Lower lobe of right lung (tissue), 2 donors: ENCODE measurements around the gene GAGE13. TPM values are rescaled to one million over a fixed set of nuclear protein-coding genes. Genes with fewer than 3 reads are reported as not detected.
A peak's percentile ranks its signal among the peaks of the same experiment; 100 is the strongest.
"Not testable (repeated sequence)": the region's sequence is repeated elsewhere in the genome, so short reads cannot be mapped to it uniquely, and the experiment has no call there.

Experiments
- ATAC-seq, 2 donors: fragments of 200-7000 bp; cut with Tn5 transposase; one replicate each; pipeline ENCODE4 v1.9.1; 2020 to 2022; ENCODE audit warnings: mild to moderate bottlenecking in 2 of 2, moderate library complexity in 2 of 2
- DNase-seq: peaks from one replicate; pipeline ENCODE4 v3.0.0-alpha.2; 2020
- H3K27ac ChIP-seq: fragments of 200-600 bp; one replicate; pipeline ENCODE4 v1.8.0; 2022
- H3K27me3 ChIP-seq: fragments of 200-600 bp; one replicate; pipeline ENCODE4 v1.8.0; 2022; ENCODE audit warnings: low read depth
- H3K36me3 ChIP-seq: fragments of 200-600 bp; one replicate; pipeline ENCODE4 v1.8.0; 2022; ENCODE audit warnings: mild to moderate bottlenecking
- H3K4me1 ChIP-seq: fragments of 200-600 bp; one replicate; pipeline ENCODE4 v1.8.0; 2022
- H3K4me3 ChIP-seq: fragments of 200-600 bp; one replicate; pipeline ENCODE4 v1.8.0; 2022; ENCODE audit warnings: mild to moderate bottlenecking
- H3K9me3 ChIP-seq: fragments of 200-600 bp; one replicate; pipeline ENCODE4 v1.8.0; 2022
- intact Hi-C: fragments of 100-400 bp; cut with DNase I; formaldehyde crosslinking; loops from one replicate; pipeline ENCODE4 v1.11.0; 2022
- total RNA-seq: library from RNA; stranded (reverse); fragmentation: NEBNext Ultra II Directional; extraction: Animal tissue kit (Norgen Biotek cat#: 25700); gene quantifications from one replicate; pipeline ENCODE4 v1.2.1, GENCODE V29; 2021
- TF ChIP-seq, protein P1 (sequence below): fragments of 200-600 bp; IDR thresholded peaks from one replicate; pipeline ENCODE4 v1.8.0; 2022; ENCODE audit warnings: antibody characterized with exemption, mild to moderate bottlenecking
- donor health status: DM: no; HTN: yes; CAD: no; lungs with severe emphysema.

GAGE13 gene
- total RNA-seq, 1 donor from 2014 or later = not detected

DNA sequence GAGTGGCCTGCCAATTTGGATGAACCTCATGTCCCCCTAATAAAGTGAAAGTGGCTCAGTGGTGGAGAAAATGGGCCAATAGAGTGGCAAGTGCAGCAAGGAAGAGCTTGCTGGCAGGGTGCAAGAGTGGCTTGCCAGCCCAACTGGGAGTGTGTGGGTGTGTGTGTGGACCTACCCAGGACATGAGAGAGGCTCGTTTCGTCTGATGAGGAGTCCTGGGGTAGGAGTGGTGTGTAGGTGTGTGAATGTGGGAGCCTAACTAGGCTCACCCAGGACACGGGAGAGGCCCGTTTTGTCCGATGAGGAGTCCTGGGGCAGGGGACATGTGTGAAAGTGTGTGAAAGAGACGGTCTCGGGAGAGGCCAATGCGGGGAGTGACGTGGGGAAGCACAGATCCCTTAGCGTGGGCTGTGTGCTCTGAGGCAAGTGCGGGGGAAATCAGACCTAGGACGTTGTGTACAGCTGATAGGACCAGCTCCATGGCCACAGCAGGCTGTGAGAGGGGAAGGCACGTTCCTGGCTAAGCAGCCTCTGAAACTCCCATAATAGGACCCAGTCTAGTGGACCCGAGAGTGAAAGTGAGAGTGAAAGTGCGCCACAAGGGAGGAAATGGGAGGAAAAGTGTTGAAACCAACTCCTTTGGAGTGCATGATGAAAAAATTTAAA lies 22.6 kb upstream of the GAGE13 start:
- ATAC-seq (peak; percentile 83 to 86), DNase-seq (peak; percentile 57)
- intact Hi-C loops = no loop called here
- TF ChIP-seq, protein P1, sequence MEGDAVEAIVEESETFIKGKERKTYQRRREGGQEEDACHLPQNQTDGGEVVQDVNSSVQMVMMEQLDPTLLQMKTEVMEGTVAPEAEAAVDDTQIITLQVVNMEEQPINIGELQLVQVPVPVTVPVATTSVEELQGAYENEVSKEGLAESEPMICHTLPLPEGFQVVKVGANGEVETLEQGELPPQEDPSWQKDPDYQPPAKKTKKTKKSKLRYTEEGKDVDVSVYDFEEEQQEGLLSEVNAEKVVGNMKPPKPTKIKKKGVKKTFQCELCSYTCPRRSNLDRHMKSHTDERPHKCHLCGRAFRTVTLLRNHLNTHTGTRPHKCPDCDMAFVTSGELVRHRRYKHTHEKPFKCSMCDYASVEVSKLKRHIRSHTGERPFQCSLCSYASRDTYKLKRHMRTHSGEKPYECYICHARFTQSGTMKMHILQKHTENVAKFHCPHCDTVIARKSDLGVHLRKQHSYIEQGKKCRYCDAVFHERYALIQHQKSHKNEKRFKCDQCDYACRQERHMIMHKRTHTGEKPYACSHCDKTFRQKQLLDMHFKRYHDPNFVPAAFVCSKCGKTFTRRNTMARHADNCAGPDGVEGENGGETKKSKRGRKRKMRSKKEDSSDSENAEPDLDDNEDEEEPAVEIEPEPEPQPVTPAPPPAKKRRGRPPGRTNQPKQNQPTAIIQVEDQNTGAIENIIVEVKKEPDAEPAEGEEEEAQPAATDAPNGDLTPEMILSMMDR = no peak
- Histone ChIP-seq H3K4me1 (peaks cover 8% of the 10 kb centered on the region), H3K4me3 (peak overlapping the region; percentile 46), H3K9me3 (no peaks in the 10 kb centered on the region), H3K27me3 (no peaks in the 10 kb centered on the region), H3K27ac (peak overlapping the region; percentile 80), H3K36me3 (no peaks in the 10 kb centered on the region)

DNA sequence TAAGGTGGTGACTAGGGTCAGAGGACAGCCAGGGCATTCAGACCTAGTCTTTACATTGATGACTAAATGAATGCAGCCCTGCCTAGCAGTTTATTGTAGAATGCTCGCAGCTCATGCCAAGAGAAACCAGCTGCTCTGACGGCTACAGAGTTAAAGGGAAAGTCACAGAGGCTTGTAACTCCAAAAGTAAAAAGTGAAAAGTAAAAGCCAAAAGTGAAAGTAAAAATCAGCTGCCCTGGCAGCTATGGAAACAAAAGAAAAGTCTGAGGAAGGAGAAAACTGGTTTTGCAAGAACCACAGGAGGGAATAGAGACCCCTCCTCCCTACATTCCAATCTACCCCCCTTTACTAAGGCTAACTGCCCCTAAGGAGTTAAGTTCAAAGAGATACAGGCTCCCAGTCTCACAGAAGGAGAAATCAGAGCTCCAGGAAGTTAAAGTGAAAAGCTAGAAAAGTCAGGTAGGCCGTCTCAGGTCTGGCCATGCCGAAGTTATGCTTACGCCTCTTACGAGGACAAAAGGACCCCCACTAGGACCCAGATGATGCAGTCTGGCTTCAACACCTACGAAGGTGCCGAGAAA lies 21.9 kb upstream of the GAGE13 start:
- intact Hi-C loops = no loop called here
- no peaks in the 10 kb centered on the region for H3K36me3 ChIP-seq
- peak overlapping the region; percentile 80 for H3K27ac ChIP-seq
- no peaks in the 10 kb centered on the region for H3K9me3 ChIP-seq
- H3K4me3 ChIP-seq = peak overlapping the region; percentile 46
- peaks cover 8% of the 10 kb centered on the region for H3K4me1 ChIP-seq
- DNase-seq (no peak), ATAC-seq (peak in 1 of 2 donors; percentile 58)
- TF ChIP-seq, protein P1 = no peak
- H3K27me3 ChIP-seq = no peaks in the 10 kb centered on the region

DNA sequence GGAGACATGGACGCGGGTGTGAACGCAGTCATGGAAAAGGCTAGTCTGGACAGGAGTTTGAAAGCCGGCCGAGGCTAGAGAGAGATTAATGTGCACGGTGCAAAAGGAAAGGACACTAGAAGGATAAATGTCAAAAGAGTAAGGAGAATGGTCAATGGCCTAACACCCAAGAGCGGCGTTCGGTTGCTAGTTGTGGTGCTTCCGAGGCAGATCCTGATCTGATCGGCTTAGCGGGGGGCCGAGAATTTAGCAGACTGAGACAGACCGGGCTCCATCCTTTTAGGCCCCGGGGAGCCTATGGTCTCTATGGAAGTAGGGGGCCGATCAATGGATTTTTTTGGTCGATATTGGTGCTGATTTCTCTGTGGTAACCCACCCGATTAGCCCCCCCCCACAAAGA lies 21.0 kb upstream of the GAGE13 start:
- Histone ChIP-seq H3K27ac (no peak overlapping the region), H3K27me3 (no peaks in the 10 kb centered on the region), H3K4me1 (peaks cover 8% of the 10 kb centered on the region), H3K9me3 (no peaks in the 10 kb centered on the region), H3K36me3 (no peaks in the 10 kb centered on the region), H3K4me3 (no peak overlapping the region)
- TF ChIP-seq, protein P1 = no peak
- intact Hi-C loops = no loop called here
- DNase-seq = no peak
- ATAC-seq = no peak

DNA sequence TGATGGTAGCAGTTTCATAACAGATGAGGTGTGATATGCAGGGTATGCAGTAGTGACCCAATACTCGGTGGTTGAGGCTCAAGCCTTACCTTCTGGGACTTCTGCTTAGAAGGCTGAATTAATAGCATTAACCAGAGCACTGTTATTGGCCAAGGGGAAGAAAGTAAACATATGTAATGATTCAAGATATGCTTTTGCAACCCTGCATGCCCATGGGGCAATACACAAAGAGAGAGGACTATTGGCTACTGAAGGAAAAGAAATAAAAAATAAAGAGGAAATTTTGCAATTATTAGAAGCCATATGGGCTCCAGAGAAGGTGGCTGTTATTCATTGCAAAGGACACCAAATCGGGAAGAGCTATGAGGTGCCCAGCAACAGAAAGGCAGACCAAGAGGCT lies 19.2 kb upstream of the GAGE13 start:
- ATAC-seq = no peak
- DNase-seq = no peak
- H3K27ac ChIP-seq = no peak overlapping the region
- no peak overlapping the region for H3K4me3 ChIP-seq
- TF ChIP-seq, protein P1 = no peak
- intact Hi-C loops = no loop called here
- no peaks in the 10 kb centered on the region for H3K27me3 ChIP-seq
- H3K9me3 ChIP-seq = no peaks in the 10 kb centered on the region
- no peaks in the 10 kb centered on the region for H3K36me3 ChIP-seq
- peaks cover 8% of the 10 kb centered on the region for H3K4me1 ChIP-seq

DNA sequence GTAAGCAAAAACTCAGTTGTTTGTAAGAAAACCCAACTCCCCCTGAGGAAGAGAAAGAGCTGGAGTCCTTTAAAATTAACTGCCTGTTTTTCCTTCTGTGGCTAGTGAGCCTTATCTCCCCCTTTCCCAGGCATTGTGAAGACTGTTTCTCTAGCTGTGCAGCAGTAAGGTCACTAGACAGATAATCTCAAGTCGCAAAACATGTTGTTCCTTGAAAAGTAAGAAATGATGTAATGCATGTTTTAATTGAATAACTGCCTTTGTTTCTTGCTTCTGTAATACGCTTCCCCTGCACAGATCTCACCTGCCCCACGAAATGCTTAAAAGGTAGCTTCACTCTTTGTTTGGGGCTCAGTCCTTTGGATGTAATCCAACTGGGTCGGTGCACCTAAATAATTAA lies 15.3 kb upstream of the GAGE13 start:
- Histone ChIP-seq H3K27me3 (no peaks in the 10 kb centered on the region), H3K9me3 (no peaks in the 10 kb centered on the region), H3K4me1 (no peaks in the 10 kb centered on the region), H3K27ac (no peak overlapping the region), H3K36me3 (no peaks in the 10 kb centered on the region), H3K4me3 (no peak overlapping the region)
- DNase-seq = no peak
- intact Hi-C loops = no loop called here
- ATAC-seq = no peak
- TF ChIP-seq, protein P1 = no peak

DNA sequence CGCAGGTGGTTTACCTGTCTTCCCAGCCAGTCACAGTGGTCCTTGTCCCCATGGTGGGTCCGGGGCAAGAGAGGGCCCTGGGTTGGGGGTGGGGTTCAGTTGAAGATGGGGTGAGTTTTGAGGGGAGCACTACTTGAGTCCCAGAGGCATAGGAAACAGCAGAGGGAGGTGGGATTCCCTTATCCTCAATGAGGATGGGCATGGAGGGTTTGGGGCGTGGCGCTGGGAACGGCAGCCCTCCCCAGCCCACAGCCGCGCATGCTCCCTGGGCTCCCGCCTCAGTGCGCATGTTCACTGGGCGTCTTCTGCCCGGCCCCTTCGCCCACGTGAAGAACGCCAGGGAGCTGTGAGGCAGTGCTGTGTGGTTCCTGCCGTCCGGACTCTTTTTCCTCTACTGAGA lies 9.6 kb upstream of the GAGE13 start, which contains the start of gene GAGE12J:
Gene GAGE12J, plus strand, starts transcription at position 301 of the 400 bp plus-strand sequence. CDS start 1,157 bp downstream, outside the sequence.
- DNase-seq, H3K27me3 ChIP-seq, H3K36me3 ChIP-seq, H3K9me3 ChIP-seq, intact Hi-C loops, H3K4me3 ChIP-seq, H3K27ac ChIP-seq, ATAC-seq, H3K4me1 ChIP-seq: not testable (repeated sequence)

DNA sequence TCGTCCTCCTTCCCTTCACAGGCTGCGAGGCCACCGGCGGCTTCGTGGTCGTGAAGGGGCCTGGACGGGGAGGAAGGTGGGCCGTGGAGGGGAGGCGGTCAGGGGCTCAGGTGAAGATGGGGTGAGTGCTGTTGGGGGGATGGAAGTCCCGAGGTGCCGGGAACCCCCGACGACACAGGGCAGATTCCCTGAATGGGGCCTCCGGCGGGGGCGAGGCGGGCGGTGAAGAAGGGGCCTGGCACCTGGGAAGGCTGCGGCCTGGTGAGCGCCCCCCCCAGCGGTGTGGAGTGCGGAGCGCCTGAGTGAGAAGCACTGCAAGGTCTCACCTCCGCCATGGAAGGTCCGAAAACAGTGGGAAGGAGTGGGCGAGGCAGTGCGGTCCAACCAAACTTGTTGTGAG lies 9.1 kb upstream of the GAGE13 start:
- H3K36me3 ChIP-seq, H3K27ac ChIP-seq, intact Hi-C loops, H3K4me1 ChIP-seq, H3K4me3 ChIP-seq, H3K9me3 ChIP-seq, DNase-seq, H3K27me3 ChIP-seq, ATAC-seq: not testable (repeated sequence)

DNA sequence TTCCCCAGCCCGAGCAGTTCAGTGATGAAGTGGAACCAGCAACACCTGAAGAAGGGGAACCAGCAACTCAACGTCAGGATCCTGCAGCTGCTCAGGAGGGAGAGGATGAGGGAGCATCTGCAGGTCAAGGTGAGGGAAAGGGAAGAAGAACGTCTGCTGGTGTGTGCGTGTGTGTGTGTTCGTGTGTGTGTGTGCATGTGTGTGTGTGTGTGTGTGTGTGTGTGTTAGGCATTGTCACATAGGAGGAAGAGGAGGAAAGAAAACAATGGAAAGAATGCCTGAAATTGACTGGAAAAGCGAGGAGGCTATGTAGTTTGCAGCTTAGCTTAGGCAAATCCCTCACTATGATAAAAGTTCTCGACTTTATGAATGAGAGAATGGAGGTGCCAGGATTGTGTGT lies 7.6 kb upstream of the GAGE13 start:
- DNase-seq, ATAC-seq, intact Hi-C loops: not testable (repeated sequence)

DNA sequence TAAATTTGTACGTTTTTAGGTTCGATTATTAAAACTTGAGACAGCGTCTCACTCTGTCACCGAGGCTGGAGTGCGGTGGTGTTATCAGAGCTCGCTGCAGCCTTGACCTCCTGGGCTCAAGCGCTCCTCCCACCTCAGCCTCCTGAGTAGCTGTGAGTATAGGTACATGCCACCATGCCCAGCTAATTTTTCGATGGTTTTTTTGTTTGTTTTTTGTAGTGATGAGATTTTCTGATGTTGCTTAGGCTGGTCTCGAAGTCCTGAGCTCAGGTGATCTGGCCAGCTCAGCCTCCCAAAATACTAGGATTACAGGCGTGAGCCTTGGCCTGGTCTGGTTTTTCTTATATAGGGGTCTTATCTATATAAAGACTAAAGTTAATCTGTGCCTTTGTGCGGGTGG lies 961 bp upstream of the GAGE13 start:
- ATAC-seq, H3K27ac ChIP-seq, H3K9me3 ChIP-seq, DNase-seq, intact Hi-C loops, H3K4me1 ChIP-seq, H3K4me3 ChIP-seq, H3K27me3 ChIP-seq, H3K36me3 ChIP-seq: not testable (repeated sequence)

More for the DNA sequence above, 7.6 kb upstream of the GAGE13 start:
- not testable (repeated sequence) for H3K27ac ChIP-seq, H3K4me3 ChIP-seq, H3K36me3 ChIP-seq, H3K9me3 ChIP-seq, H3K4me1 ChIP-seq, H3K27me3 ChIP-seq
